Activated CD8-positive, alpha-beta memory T cell treated with anti-CD3 and anti-CD28 coated beads, Interleukin-2, amount 50 U/mL, for 1 hour (primary cell): ENCODE measurements around the gene PTX3.

ENCODE experiments used
- DNase-seq: peaks from one replicate; pipeline ENCODE4 v3.0.0-alpha.2; 2020; ENCODE audit errors: extremely low read depth

Gene PTX3

DNA sequence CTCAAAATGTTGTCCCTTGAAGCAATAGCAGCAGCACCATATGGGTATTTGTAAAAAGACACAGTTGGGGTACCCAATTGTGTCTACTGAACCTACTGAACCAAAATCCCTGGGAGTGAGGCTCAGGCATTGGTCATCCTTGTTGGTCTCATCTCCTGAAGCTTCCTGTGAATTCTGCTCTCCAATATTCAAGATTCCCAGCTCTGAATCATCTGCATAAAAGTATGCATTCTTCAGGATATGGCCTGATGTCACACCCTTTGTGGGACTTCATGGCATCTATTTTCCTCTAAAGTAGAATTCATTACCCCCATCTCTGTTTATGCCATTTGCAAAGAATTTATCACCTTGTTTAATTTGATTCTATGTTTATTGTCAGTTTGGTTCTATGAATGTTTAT, 13.3 kb upstream of the PTX3 start:
- DNase-seq, result no peak

DNA sequence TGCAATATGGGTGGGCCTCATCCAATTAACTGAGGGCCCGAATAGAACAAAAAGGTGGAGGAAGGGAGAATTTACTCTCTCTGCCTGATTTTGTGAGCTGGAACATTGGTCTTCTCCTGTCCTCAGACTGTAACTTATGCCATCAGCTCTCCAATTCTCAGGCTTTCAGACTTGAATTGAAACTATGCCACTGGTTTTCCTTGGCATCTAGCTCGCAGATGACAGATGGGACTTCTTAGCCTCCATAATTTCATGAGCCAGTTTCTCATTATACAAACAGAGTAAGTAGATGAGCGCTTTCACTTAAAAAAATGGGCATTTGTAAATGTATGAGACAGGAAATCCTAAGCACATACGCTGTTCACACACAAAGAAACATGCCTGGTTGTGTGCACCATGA, 8.7 kb upstream of the PTX3 start:
- DNase-seq, result no peak

DNA sequence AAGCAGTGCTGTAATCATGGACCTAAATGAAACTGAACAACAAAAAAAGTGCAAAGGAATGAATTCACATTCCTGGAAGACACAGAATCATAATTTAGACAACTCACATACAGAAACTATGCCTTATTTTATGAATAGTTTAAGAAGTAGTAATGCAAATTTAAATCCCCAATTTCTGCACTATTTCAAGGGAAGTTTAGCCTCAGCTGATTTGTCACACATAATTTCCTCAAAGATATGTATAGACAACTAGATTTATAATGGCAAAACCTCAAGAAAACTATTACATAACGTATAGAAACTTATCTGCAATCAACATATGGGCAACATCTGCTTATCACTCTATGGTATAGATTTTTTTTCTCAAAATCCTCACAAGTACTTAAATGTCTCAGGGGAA, 7.8 kb upstream of the PTX3 start:
- no peak for DNase-seq

DNA sequence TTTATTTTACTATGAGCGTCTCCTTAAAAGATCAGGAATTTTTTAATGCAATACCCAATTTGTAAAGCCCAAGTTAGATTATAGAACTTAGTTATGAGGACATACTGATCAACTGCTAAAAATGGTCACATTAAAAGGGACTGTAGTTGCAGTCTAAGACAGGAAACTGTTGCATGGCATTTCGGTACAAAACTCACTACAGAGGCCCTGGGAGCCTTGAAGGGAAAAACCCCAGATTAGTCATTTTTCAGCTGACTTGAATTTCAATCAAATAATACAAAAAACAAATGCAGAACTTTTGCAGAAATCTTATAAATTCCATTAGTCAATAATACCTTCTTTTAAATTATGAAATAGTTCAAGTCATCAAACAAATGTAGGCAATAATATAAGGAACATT, 6.9 kb upstream of the PTX3 start:
- DNase-seq, result no peak

DNA sequence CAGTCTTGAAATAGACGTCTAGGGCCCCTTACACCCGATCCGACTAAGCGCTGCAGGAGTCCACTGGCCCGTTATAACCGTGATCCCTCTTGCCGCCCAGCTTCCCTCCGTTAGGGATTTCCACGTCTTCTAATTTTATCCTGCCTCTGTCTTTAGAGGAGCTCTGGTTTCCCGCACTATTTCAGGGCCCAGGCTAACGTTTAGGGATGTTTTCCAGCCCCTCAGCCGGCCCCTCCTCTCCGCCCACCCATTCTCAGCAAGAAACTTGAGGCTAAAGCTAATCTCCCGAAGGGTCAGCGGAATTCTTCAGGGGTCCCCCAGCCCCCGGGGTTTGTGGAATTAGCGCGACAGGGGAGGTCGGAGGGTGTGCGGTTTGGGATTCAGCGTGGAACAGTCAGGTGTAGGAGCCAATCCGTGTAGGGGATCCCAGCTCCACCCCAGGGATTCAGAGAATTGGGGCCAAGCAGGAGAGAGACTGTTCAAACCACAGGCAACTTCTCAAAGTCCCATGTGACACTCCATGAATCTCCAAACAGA, 1.6 kb downstream of the PTX3 start:
- DNase-seq, result no peak

DNA sequence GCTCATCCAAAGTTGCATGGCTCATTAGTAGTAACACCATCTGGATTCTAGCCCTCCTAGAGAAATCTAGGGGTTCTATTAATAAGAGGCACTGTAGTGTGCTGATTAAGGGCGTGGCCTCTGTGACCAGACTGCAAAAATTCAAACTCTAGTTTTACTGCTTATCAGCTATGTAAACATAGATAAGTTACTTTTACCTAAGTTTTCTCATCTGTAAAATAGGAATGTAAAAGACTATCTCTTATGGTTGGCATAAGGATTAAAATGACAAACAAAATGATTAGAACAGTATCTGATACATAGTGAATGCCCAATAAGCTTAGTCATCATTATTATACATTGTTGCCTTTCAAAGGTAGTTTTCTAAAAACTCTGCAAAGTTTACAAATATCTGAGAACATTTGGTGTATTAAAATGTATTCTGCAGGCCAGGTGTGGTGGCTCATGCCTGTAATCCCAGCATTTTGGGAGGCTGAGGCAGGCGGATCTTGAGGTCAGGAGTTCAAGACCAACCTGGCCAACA, 4.5 kb downstream of the PTX3 start:
- DNase-seq, result no peak

DNA sequence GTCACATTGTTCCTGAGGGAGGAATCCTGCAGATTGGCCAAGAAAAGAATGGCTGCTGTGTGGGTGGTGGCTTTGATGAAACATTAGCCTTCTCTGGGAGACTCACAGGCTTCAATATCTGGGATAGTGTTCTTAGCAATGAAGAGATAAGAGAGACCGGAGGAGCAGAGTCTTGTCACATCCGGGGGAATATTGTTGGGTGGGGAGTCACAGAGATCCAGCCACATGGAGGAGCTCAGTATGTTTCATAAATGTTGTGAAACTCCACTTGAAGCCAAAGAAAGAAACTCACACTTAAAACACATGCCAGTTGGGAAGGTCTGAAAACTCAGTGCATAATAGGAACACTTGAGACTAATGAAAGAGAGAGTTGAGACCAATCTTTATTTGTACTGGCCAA, 6.1 kb downstream of the PTX3 start:
- DNase-seq, result no peak

DNA sequence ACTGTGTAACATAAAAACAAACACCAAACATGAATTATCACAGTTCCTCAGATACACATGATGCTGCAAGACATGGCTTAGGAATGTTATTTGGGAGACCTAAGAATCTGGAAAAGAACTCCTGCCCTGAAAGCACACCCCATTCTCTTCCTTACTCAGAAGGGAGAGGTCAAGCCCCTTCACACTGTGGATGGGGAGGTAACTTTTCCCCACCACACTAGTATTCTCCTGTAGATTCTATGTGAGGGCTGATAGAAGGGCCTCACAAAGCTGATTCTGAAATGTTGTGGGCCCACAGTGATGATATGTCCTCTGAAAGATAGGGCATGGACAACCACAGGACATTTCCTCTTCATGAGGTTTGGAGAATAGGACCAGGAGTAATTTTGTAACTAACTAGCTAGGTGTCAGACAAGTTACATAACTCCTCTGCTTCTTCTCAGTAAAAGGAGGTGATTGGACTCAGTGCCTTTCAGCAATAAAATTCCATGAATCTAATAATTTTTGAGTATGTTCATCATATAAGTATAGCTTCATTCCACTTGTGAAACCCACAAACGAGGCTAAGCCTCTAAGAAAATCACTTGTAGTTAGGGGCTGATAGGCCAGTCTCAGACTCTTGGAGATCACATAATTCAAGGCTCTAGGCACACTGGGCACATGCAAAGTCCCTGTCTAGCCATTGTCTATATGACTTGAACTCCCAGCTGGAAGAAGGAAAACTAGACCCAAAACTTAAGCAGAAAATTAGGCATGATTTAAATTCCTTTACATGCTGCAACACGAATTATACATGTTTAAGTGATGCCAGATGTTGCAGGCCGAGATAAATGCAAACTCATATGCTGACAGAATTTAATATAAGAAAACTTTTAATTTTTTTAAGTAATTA, 7.5 kb downstream of the PTX3 start:
- DNase-seq, result no peak

DNA sequence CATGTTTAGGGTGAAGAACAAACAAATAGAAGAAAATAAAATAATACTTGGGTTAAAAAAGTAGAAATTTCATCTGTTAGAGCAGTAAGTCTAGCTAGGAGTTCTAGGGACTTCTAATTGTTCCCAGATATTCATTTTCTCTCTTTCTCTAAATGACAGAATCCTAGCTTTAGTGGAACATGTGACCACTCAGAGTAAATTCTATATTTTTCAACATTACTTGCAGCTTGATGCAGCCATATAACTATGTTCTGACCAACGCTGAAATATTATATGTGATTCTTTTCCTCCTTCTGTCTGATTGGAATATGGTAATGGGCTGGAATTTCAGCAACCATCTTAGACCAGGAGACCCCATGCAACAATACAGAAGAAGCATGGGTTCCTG, 8.1 kb downstream of the PTX3 start:
- no peak for DNase-seq

DNA sequence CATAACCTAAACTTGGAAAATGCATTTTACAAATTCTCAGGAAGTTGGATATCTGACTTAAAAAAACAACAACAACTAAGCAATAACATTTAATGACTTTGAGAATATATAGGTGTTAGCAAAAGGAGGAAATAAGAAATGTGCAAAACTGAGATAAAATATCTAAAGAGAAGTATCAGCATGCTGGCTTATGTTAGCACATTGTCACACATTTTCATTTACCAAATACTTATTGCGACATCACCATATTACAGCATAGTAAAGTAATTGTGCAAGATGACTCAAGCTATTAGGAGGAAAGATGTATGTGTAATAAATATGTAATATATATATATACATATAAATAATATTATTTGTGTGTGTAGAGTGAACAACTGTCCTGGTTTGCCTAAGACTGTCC, 9.2 kb downstream of the PTX3 start:
- DNase-seq, result no peak

DNA sequence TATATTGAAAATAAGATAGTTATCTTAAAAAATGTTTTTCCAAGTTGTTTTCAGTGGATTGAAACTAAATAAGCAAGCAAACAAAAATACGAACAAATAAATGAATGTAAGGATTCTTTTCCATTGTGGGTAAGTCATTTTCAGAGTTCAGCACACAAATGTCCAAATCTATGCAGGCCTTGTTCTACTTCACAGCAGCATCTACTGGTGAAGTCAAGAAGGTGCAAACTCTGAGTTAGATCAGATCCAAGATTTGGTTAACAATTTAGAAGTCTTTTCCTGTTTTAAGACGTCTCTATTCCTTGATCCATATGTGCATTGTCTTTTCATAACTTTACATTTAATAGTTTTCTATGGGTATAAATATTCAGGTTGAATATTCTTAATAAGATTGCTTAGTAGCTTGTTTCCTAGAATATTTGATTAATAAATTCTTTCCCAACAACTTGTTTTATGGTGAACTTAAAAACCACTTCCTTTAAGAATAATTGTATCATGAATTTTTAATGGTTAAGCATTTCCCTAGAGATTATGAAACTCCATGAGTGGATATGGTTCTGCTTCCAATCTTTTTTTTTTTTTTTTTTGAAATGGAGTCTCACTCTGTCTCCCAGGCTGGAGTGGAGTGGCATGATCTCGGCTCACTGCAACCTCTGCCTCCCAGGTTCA, 10.5 kb downstream of the PTX3 start:
- DNase-seq, result no peak

DNA sequence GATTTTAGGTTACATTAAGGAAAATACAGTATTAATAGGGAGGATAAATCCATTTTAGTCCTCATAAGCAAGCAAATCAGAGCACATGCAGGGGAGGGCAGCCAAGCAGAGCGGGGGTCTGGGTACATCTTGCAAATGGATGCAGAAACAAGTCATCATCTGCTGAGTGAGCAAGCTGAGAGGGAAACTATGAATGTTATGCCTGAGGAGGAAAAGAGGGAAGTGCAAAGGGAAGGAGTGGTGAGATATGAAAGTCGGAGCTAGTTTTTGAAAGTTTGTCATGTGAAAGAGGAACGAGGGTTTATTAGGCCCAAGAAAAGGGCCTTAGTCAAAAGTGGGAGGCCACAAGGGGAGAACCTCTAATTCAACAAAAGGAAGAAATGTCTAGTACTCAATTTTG, 15.4 kb downstream of the PTX3 start:
- no peak for DNase-seq

DNA sequence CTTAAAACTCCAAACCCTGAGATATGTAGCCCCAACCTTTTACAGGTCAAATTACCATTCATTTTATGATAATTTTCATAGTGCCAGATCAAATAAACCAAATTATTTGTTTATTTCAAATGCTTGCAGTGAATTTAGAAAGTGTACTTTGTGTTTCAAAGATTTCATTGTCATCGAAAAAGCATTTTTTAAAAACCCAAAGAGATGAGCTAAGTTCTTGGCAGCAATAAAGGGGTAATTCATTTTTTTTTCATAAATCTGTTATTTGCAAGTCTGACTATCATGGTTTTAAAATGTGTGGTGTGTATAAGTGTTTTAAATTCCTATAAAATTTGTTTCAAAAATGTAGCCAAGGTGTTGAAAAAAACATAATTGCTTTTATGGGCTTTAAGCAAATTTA, 17.2 kb downstream of the PTX3 start:
- DNase-seq, result no peak

DNA sequence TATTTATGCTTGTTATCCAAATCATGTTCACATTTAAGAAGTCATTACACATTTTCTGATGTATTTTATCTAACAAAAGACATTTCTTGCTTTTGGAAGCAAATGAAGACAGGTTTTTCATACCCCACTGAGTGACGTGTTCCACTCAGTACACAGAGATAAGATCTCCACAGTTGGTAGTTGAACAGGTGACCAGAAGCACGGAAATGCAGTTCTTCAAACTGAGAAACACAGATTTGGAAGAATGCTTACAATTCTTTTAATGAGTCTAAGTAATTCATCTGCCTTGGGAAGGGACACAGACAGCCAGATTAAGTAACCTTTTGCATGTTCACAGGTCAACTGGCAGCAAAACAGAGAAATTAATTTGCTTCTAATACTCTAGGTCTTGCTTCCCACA, 23.1 kb downstream of the PTX3 start:
- no peak for DNase-seq

DNA sequence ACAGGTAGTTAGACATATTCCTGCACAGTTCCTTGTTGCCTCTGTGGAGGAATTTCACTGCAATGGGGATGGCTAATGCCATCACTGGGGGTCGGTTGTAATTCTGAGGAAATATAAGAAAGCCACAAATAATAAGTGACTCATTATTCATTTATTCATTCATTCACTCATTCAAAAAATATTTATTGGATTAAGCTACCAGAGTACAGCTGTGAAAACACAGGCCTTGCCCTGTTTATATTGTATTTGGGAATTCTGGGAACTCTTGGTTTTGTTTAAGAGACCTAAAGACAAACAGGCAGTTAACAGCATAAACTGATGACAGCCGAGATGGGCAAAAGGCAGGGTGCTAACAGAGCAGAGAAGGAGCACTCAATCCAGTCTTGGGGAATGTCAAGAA, 23.6 kb downstream of the PTX3 start:
- DNase-seq, result no peak

DNA sequence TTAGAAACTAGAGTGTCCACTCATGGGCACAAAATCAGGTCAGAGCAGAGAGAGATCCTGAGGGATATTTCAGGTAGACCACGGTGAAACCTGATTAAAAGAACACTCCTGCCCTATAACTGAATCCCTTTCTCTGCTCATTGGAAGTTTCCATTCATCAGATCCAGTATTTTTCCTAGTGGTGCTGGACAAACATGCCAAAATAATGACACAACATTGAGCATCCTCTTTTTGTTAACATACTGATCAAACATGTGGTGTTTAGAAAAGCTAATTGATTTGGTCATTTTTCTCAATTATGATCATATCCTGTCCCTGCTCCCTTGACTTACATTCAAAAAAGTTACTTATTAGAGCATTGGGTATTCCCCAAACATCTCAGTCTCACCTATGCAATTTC, 27.2 kb downstream of the PTX3 start:
- DNase-seq, result no peak

DNA sequence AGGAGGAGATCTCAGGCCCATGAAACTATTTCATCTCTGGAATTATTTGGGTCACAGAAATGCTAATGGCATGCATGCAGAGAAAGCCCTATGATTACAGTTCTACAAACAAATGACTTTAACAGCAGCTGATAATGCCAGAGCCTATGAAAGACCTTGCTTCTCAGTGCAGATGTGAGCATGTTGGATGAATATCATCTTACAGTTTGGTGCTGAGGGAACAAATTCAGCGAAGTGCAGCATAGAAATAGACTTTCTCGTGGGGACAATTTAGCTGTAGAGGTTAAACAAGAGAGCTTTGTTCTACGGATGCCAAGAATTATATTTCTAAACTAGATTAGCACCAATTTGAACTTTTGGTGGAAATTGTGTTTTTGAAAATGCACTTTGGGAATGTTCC, 27.7 kb downstream of the PTX3 start:
- no peak for DNase-seq

DNA sequence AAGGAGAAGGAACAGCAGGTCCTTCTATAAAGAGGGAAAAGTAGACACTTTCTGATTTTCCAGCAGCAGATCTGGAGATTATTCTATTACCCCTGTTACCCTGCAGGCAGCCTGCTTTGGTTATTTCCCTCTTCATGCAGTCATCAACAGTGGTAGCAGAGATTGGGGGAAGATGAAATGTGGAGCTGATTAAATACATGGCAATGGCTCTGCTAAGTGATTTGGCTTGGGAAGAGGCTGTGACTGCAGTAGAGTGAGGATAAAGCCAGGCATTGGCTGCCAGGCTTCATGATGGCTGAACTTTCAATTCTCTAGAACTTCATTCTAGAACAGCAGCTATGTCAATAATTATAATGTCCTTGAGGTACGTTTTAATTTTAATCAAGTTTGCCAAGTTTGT, 29.1 kb downstream of the PTX3 start:
- no peak for DNase-seq

DNA sequence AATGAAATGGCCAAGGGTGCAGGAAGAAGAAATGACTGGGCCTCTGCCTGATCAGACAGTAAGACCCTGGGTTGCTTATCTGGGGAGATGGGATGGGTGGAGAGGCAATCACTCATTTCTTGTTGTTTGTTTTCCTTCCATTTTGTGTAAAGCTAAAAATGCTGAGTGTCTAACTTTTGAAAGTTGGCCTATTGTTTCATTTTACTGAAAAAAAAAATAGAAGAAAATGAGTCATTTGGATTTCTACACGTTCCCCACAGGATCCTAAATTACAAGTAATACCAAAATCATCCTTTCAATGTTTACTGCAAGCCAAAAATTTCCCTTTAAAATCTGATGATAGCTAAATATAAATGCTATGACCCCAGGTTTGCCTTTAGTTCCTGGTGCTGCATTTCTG, 30.6 kb downstream of the PTX3 start:
- no peak for DNase-seq

DNA sequence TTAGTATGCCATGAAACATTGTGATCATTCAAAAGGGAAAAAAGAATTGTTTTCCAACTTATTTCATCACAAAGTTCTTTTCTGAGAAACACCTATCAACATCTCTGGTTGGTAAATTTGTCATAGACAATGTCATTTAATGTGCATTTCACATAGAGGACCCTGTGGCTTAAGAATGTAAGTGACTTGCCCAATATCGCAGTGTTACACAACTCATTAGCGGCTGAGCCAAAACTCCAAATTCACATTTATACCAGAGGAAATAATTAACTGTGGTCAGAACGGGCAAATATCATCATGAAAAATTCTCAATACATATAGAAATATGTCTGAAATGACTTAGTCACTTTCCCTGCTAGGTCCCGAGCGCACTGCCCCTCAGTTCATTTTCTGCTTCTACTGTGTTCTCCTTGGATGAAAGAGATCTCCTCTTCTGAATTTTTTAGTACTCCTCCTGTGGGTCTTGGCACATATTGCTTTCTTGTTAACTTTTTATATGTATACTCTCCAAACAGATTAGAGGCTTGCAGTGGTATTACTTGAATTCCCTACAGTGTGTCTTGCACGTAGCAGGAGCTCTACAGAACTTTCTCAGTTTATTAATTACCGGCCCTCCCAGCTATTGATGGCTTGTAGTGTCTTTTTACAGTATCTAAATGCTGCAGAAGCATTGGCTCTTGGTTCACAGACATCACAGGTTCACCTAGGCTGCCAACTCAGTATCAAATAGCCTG, 33.1 kb downstream of the PTX3 start:
- DNase-seq, result no peak

DNA sequence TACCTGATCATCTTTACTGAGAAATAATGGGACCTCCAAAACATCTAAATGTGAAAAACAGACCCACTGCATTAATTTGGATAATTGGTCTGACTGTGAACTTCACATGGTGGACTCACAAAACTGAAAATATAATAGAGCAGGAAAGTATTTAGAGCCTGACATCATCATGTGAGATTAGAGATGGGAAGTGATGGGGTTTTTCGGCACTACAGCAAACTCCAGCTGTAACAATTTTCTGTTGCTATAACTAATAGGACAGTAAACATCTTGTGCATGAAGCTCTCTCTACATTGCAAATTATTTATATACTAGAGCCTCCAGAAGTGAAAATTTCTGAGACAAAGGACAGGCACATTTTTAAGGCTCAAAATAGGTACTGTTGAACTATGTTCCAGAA, 34.4 kb downstream of the PTX3 start:
- DNase-seq, result no peak

DNA sequence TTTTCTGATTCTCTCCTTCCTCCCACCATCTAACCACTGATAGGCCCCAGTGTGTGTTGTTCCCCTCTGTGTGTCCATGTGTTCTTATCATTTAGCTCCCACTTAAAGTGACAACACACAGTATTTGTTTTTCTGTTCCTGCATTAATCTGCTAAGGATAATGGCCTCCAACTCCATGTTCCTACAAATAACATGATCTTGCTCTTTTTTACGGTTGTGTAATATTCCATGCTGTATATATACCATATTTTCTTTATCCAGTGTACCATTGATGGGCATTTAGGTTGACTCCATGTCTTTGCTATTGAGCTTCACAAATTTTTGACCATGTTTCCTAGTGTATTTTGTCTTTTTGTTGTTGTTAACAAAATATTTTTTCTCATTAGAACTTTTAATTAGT, 36.0 kb downstream of the PTX3 start:
- no peak for DNase-seq
